Activated T-helper 2 cell treated with anti-CD3 and anti-CD28 coated beads, Interferon-gamma antibody, Interleukin-2, Interleukin-4, amounts not matched to agents 10 μg/mL and 5 μg/mL and 100 μg/mL, durations not matched to agents 14 hours and 24 hours and 36 hours (primary cell): Measurements from ENCODE around the gene PXN. TPM values are rescaled to one million over a fixed set of nuclear protein-coding genes. Genes with fewer than 3 reads are reported as not detected.

Experiments used
- DNase-seq: peaks from one replicate; pipeline ENCODE4 v3.0.0; 2021; ENCODE audit warnings: low spot score
- H3K27ac Mint-ChIP-seq: one replicate; pipeline ENCODE4 v1.8.0; 2021; ENCODE audit warnings: mixed read lengths
- H3K27me3 Mint-ChIP-seq: one replicate; pipeline ENCODE4 v1.8.0; 2021; ENCODE audit warnings: low read depth, mixed read lengths
- H3K36me3 Mint-ChIP-seq: one replicate; pipeline ENCODE4 v1.8.0; 2021; ENCODE audit warnings: low read depth, mixed read lengths
- H3K4me1 Mint-ChIP-seq: one replicate; pipeline ENCODE4 v1.8.0; 2021; ENCODE audit warnings: low read depth, mixed read lengths
- H3K4me3 Mint-ChIP-seq: one replicate; pipeline ENCODE4 v1.8.0; 2021; ENCODE audit warnings: low read depth, mild to moderate bottlenecking, moderate library complexity, mixed read lengths
- H3K9me3 Mint-ChIP-seq: one replicate; pipeline ENCODE4 v1.8.0; 2021; ENCODE audit warnings: mixed read lengths
- intact Hi-C: fragments of 100-400 bp; cut with micrococcal nuclease; formaldehyde crosslinking; loops from one replicate; pipeline ENCODE4 v1.15.1; 2023
- total RNA-seq: library from RNA; stranded (reverse); gene quantifications from 2 replicates; pipeline ENCODE4 v1.2.3, GENCODE V29; 2022

PXN gene
- total RNA-seq, 1 donor from 2014 or later = 44.4 TPM

GRCh38 chr12:120225852-120226640 lies 39.5 kb downstream of the PXN start:
- Mint-ChIP-seq H3K4me3 (peak overlapping the region; percentile 73), H3K27ac (peak overlapping the region; percentile 91), H3K36me3 (peaks cover 21% of the 10 kb centered on the region), H3K9me3 (no peaks in the 10 kb centered on the region), H3K4me1 (peaks cover 44% of the 10 kb centered on the region), H3K27me3 (no peaks in the 10 kb centered on the region)
- DNase-seq = peak; percentile 21
- intact Hi-C loops = no loop called here

- Mint-ChIP-seq H3K27me3 (no peaks in the 10 kb centered on the region), H3K27ac (peak overlapping the region; percentile 91), H3K4me1 (peaks cover 37% of the 10 kb centered on the region), H3K4me3 (no peak overlapping the region), H3K9me3 (no peaks in the 10 kb centered on the region), H3K36me3 (peaks cover 28% of the 10 kb centered on the region)
- DNase-seq = no peak
- intact Hi-C loops = no loop called here
Observed at GRCh38 chr12:120225200-120225558, 40.4 kb downstream of the PXN start.

DNA sequence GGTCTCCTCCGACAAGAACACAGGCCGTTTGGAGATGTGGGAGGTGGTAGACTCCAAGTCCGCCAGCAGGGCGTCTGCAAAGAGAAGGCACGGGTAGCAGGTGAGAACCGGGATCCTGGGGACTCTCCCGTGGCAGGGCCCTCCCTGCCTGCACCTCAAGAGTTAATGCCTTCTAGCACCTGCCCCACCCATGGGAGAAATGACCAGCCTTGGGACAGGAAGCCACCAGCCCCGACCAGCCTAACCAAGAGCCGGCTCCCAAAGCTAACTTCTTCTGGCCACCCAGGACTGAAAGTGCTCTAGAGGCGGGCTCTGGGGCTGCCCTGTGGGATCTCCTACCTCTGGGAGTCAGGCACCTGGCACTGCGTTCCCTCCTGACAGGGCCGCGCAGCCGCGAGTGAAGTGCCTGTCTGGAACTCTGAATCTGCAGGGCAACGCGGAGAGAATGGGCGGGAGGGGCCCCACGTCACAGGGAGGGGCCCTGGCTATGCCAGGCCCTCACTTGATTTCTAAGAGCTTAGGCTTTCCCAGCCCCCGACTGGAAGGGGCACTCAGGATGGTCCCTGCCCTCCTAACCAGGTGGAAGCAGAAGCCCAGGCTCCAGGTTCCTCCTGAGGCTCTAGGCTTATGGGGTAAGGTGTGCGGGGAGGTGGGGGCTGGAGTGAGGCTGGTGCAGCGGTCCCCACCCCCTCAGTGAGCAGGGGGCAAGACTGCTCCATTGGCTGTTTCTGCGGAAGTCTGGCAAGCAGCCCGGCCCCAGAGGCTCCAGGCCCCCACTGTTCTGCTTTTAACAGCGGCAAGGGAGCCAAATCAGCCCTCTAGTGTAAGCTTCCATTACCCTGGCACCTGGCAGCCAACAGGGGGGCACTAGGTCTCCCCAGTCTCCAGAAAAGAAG lies 41.0 kb downstream of the PXN start:
- Mint-ChIP-seq H3K36me3 (peaks cover 34% of the 10 kb centered on the region), H3K4me3 (no peak overlapping the region), H3K9me3 (no peaks in the 10 kb centered on the region), H3K4me1 (peaks cover 30% of the 10 kb centered on the region), H3K27me3 (no peaks in the 10 kb centered on the region), H3K27ac (no peak overlapping the region)
- intact Hi-C loops = no loop called here
- no peak for DNase-seq

DNA sequence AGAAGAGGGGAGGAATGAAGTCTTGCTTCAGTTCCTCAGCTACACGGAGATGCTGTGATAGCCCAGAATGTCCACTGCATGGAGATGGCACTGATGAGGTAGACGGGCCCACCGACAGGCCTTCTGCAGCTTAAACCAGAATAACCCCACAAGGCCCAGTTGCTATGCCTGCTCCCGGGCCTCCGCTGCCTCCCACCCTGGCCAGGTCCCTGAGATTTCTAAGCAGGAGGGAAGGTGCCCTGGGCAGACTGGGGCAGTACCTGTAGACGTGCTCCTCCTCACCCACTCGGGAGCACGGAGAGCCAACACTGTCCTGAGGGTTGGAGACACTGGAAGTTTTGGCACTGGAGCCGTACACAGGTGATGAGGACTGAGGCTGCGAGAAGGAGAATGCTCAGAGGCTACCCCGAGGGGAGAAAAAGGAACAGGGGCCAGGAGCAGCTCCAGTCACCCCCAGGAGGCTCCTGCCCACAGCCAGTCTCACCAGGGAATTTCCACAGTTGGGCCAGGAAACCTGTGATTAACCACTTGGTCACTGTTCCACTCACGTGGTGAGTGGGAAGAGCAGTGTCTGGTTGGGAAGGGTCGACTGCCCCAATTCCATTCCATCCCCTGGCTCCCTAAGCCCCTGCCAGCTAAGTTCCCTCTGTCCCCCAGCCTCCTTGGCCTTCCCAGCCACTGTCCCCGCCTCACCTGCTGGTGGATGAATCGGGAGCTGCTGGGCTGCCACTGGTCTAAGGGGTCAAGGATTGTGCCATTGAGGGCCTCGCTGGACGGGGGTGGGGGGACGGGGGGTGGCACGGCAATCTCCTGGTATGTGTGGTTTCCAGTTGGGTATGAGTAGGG lies 41.8 kb downstream of the PXN start:
- Mint-ChIP-seq H3K4me1 (peaks cover 22% of the 10 kb centered on the region), H3K9me3 (no peaks in the 10 kb centered on the region), H3K36me3 (peaks cover 34% of the 10 kb centered on the region), H3K4me3 (no peak overlapping the region), H3K27me3 (no peaks in the 10 kb centered on the region), H3K27ac (peak overlapping the region; percentile 35)
- intact Hi-C loops = no loop called here
- DNase-seq = no peak

DNA sequence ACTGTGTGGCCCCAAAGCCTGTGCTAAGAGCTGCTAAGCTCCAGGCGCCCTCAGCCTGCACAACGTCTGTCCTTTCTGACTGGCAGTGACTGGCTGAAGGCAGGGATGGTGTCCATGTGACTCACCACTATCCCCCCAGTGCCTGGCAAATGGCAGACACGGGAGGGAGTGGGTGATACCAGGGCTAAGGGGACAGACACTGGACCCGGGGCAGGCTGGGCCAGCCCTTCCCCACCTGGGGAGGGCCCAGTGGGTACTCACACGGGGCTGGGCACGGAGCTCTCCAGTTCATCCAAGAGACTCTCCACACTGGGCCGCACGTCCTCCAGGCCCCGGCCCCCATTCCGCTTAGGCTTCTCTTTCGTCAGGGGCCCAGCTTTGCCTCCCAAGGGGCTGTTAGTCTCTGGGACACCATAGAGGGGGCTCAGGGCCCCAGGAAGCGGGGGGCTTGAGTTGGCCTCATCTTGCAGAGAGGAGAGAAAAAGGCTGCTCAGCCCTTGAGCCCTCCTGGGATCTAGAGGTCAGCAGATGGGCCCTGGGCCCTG lies 43.2 kb downstream of the PXN start:
- intact Hi-C loops = no loop called here
- Mint-ChIP-seq H3K36me3 (peaks cover 38% of the 10 kb centered on the region), H3K27ac (no peak overlapping the region), H3K27me3 (no peaks in the 10 kb centered on the region), H3K9me3 (no peaks in the 10 kb centered on the region), H3K4me1 (peaks cover 10% of the 10 kb centered on the region), H3K4me3 (no peak overlapping the region)
- DNase-seq = no peak

DNA sequence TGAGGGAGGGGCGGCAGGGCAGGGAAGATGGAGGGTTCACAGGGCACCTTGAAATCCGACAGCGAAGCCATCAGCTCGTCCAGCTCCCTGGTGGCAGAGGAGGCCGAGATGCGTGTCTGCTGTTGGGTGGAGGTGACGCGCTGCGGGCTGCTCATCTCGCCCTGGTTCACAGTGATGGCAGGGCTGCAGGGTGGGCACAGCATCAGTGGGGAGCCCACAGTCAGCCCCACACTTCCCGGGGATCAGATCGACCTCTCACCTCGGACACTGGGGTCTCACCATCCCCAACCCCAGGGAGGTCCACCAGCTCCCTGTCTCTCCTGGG lies 44.0 kb downstream of the PXN start:
- no peaks in the 10 kb centered on the region for H3K27me3 Mint-ChIP-seq
- intact Hi-C loops = no loop called here
- no peak overlapping the region for H3K4me3 Mint-ChIP-seq
- H3K36me3 Mint-ChIP-seq = peaks cover 38% of the 10 kb centered on the region
- no peak for DNase-seq
- peaks cover 10% of the 10 kb centered on the region for H3K4me1 Mint-ChIP-seq
- H3K9me3 Mint-ChIP-seq = no peaks in the 10 kb centered on the region
- H3K27ac Mint-ChIP-seq = no peak overlapping the region

DNA sequence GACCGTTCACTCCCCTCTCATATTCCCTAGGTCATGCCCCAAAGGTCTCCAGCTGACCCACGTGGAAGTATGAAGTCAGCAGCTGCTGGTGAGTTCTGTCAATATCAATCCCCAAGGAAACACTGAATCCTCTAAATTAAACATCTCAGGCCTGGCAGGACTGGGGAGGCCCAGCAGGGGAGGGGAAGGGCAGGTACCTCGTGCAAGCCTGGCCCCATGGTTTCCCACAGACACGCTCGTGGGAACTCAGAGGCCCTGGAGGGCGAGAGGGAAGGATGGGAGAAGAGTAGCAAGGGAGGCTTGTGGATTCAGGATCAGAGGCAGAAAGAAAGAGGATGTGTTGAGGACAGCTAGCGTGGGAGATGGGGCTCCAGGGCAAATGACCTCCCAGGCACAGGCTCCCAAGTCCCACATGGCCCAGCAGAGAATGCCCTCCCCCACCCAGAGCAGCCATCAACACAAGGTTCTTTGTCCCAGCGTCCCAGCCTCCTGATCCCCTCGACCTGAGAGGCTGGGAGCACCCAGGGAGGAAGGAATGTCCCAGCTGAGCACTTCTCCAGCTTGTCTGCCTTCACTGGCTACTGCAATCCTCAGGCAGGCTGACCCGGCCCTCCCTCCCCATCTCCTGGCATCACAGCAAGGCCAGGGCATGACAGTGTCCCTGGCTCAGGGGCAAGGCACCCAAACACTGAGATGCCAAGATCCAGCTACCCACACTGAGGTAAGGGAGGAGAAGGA lies 44.5 kb downstream of the PXN start:
- intact Hi-C loops = no loop called here
- no peaks in the 10 kb centered on the region for H3K9me3 Mint-ChIP-seq
- H3K36me3 Mint-ChIP-seq = peaks cover 39% of the 10 kb centered on the region
- no peak overlapping the region for H3K27ac Mint-ChIP-seq
- no peak for DNase-seq
- H3K4me1 Mint-ChIP-seq = peaks cover 7% of the 10 kb centered on the region
- no peaks in the 10 kb centered on the region for H3K27me3 Mint-ChIP-seq
- H3K4me3 Mint-ChIP-seq = no peak overlapping the region

GRCh38 chr12:120218680-120219606 lies 46.6 kb downstream of the PXN start:
- Mint-ChIP-seq H3K9me3 (no peaks in the 10 kb centered on the region), H3K4me1 (no peaks in the 10 kb centered on the region), H3K36me3 (peaks cover 48% of the 10 kb centered on the region), H3K27me3 (no peaks in the 10 kb centered on the region), H3K4me3 (no peak overlapping the region), H3K27ac (no peak overlapping the region)
- no peak for DNase-seq
- intact Hi-C loops = no loop called here

DNA sequence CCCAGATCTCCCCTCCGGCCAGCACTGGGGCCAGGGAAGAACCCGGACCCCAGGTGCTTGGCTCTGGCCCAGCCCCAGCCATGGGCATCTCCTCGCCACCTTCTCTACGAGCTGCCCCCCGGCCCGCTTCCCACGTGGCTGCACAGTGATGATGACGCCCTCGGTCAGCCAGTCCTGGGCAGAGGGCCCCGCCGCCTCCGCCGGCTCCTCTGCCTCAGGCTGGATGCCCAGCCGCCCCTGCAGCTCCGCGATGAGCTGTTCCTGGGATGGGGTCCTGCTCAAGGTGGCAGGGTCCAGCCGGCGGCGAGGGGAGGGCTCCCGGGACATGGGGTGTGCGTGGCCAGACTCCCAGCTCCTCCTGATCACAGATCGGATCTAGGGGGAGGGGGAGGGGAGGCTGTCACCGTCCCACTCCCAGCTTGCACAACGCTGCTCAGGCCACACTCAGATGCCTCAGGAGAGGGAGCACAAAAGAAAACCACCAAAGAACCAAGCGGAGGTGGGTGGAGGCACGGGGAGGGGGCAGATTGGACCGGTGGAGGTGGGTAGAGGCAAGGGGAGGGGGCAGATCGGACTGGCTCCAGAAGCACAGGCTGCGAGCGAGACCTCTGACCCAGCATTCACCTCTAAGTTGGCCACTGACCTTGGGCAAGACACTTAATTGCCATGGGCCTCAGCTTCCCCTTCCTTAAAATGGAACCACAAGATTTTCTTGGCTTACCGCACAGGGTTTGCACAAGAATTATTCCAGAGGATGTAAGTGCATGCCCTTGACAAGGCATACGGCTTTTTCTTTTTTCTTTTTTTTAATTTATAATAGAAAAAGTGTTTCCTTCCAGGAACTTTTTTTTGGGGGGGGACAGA lies 48.6 kb downstream of the PXN start:
- Mint-ChIP-seq H3K27ac (no peak overlapping the region), H3K9me3 (no peaks in the 10 kb centered on the region), H3K4me3 (no peak overlapping the region), H3K36me3 (peaks cover 43% of the 10 kb centered on the region), H3K27me3 (no peaks in the 10 kb centered on the region), H3K4me1 (no peaks in the 10 kb centered on the region)
- DNase-seq = no peak
- intact Hi-C loops = no loop called here

DNA sequence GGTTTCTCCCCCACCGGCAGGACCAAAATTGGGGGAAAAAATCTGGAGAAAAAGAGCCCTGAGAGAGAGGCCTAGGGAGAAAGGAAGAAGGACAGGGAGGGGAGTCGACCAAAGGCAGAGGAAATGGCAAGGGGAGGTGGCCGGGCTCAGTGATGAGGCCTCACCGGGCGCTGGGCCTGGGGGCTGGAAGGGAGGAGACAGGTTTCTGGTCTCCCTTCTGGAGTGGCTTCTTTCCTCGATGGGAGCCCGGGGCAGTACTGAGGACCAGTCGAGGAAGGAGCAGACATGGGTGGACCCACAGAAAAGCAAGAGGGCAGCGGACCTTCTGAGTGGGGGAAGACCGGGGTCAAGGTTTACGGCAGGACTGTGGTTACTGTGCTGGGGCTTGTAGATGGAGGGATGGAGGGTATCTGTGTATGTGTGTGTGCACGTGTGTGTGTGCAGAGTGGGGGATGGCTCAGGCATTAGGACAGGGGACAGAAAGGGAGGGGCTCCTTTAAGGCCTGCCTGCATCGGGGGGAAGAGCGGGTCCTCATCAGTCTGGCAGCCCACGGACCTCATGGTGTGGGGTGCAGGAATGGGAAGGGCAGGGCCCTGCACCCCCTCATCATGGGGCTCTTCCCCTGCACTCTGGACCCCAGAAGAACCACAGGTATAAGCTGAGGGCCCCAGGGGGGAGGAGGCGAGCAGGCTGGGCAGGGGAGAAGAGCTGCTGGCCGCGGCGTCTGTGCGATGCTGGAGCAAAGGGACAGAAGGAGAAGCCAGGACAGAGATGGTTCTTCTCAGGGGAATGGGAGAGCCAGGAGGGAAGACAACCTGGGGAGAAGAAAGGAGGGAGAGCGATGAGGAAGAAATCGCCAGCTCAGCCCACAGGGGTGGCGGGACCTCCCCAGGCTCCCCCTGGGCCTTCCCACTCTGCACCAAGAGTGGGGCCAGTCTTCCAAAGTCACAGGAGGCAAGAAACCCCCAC lies 49.5 kb downstream of the PXN start:
- Mint-ChIP-seq H3K9me3 (no peaks in the 10 kb centered on the region), H3K4me3 (no peak overlapping the region), H3K27me3 (no peaks in the 10 kb centered on the region), H3K27ac (no peak overlapping the region), H3K4me1 (no peaks in the 10 kb centered on the region), H3K36me3 (peaks cover 46% of the 10 kb centered on the region)
- DNase-seq = no peak
- intact Hi-C loops = no loop called here
